ENCODE results near the gene SULT2B1.
"Not testable (repeated sequence)": the region's sequence is repeated elsewhere in the genome, so short reads cannot be mapped to it uniquely, and the experiment has no call there.

Gene SULT2B1

DNA sequence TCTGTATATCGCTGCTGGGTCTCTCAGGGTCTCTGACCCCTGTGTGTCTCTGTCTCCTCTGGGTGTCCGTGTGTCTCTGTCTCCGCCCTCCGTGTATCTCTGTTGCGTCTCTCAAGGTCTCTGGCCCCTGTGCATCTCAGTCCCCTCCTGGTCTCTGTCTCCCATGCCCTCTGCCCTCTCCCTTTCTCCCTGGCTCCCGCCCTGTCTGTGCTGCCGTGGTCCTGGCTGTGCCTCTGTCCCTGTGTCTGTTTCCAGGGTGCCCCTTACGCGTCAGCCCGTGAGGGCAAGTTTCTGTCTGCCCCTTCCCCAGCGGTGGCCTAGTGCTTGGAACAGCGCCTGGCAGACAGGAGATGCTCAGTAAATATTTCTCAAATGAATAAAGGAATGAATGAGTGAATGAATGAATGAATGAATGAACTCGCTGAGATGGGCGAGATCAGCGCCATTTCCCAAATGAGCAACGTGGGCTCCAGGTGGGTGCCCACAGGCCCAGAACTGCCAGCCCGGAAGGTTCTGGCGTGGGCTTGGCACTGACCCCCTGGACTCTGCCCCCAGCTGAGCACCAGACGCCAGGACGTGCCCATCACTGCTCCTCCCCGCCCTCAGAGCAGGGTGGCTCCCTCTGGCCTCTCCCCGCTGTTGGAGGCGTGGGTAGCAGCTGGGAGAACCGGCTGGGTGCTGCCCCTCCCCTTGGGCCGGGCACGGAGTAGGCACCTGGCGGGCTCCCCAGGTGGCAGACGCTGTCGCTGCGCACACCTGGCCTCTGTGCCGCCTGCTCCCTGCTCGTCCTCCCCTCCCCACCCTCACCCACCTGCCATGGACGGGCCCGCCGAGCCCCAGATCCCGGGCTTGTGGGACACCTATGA is at the start of gene SULT2B1:
Gene SULT2B1, plus strand, starts transcription at position 736 of the 866 bp plus-strand sequence. Its CDS starts 81 bp downstream, at position 817.
- no peak for DNase-seq (ENCODE audit: low spot score)

DNA sequence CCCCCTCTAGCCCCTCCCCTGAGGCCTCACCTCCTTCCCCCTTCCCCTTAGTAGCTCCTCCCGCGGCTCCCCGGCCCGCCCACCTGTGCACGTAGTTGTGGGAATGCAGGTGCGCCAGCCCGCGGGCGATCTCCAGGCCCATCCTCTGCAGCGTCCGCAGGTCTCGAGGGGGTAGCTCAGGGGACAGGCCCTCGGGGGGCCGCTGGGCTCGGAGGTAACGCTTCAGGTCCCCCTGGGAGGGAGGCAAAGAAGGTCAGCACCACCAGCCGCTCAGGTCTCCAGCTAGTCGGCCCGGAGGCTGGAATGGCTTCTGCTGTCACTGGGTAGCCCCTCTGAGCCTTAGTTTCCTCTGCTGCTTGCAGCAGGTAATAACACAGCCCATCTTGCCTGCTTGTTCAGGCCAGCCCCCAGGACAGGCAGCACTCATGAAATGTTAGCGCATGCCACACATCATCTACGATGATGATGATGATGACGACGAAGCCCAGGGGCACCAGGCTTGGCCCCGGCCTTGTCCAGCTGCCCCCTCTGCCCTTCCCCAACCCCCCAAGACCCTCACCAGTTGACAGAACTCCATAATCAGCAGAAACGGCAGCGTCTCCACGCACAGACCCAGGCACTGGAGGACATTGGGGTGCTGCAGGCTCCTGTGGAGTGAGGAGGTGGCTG is 49.5 kb upstream of the SULT2B1 start:
- no peak for DNase-seq (ENCODE audit: low spot score)

DNA sequence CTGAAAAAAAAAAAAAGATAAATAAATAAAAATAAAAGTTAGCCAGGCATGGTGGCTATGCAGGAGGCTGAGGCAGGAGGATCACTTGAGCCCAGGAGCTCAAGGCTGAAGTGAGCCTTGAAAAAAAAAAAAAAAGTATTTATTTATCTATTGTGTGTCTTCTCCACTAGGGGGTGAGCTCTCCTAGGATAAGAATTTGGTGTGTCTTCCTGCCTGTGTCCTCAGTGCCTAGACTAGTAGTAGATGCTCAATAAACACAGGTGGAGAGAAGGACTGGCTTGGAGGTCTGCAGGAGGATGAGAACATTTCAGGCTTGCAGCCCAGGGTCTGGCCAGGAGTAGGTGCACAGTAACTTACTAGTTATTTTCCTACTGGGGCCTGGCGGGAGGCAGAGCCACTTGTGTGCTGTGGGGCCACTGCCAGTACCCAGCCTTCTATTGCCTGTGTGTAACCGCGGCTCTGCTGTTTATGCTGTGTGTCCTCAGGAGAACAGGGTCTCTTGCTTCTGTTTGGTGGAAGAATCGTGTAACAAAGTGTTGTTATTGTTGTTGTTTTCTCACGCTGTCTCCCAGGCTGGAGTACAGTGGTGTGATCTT is 45.7 kb upstream of the SULT2B1 start:
- peak; percentile 72 for DNase-seq (ENCODE audit: low spot score)

DNA sequence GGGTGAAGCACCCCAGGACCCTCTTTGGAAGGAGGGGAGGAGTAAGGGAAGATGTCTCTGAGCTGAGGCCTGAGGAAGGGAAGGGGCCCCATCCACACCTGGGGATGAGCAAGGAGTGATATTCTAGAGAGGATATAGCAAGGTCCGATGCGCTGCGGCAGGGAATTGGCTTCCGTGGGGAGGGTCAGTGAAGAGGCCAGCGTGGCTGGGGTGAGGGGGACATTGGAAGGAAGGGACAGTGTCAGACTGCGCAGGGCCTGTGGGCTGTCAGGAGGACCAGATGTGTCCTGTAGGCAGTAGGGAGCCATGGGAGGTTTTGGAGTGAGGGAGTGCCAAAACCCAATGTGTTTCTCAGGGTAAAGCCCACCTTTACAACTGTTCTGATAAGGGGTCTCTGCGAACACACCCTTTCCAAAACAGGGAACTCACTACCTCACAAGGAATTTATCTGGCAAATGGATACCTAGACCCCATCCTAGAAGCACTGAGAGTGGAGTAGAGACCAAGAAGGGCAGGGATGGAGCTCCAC is 44.0 kb upstream of the SULT2B1 start:
- DNase-seq (ENCODE audit: low spot score), result no peak

DNA sequence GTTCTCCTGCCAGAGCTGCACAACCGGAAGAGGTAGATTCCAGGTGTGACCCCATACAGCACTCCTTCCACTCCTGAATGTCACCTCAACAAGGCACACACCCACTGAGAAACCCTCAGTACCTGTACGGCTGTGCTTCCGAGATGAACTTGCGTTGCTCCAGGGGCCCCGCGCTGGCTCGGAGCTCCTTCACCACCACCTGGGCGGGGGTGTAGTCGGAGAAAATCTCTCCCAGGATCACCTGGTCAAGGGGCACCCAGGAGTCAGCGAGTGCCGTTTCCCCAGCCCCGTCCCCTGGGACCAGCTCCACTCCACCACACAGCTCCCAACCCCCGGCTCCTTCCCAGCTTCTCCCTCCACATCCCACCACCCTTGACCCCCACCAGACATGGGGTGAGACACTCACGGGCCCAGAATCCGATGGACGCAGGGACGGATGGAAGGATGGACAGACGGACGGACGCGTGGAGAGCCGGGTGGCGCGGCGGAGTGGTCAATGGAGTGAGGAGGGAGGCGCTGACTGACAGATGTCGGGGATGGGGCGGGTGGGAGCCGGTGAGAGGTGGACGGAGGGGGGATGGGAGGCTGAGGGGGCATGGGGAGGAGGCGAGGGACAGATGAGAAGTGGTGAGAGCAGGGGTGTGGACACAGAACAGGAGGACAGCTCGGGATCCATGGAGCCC is 43.1 kb upstream of the SULT2B1 start:
- DNase-seq (ENCODE audit: low spot score), result no peak

DNA sequence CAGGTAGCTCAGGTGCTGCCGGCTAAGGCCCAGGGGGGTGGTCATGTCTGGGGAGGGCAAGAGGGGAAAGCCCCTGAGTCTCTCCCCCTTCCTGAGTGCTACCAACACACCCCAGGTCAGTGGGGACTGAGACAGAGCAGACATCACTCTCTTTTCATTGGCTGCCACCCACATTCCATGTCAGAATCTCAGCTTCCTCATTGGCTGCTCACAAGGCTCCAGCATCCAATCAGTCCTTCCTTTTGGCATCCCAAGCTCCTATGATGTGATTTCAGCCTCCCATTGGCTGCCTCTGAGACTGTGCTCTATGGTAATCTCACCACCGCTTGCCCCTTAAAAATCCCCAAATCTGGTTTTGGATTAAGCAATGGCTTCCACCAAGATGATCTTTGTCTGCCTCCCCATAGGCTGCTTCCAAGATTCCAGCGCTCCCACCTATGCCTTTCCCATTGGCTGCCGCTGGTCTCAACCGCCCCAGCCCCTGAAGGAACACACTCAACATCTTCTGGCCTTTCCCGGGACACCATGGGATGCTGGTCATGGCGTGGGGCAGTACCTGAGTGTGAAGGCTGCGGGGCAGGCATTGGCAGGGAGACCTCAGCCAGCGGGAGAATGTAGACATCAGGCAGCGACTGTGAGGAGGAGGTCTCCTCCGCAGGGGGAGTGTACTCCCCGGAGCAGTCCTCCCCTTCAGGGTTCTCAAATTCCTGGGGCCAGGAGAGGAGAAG is 42.3 kb upstream of the SULT2B1 start:
- DNase-seq (ENCODE audit: low spot score), result no peak

DNA sequence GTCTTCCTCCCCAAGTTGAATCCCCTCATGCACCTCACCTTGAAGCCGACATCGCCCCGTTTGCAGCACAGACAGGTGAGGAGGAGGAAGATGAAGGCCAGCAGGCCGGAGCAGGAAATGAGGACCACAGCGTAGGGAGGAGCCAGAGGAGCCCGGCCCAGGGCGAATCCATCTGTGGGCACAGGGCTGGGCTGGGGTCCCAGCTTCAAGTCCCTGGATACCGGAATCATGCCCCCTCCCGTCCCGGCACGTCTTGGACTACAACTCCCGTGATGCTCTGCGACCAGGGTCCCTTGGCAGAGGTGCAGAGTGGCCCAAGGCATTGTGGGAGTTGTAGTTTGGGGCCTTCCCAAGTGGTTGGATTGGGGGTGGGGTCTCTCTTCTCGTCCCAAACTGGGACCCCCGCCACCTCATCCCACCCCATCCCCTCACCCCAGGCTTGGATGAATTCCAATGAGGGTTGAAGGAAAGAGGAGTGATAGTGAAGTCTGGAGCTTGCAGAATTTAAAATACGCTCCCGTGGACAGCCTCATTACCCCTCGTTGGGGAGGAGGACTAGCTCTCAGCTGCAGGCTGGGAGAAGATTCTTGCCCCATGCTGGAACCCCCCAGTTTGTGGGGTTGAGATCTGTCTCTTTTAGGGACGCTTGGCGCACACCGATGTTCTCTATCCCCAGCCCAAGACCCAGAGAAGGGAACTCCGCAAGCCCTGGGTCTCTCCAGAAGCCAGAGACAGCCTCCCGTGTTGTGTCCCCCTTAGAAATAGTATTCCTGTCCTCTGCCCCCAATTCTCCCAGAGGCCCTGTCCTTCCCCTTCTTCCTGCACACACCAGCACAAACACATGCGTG is 41.3 kb upstream of the SULT2B1 start:
- peak; percentile 76 for DNase-seq (ENCODE audit: low spot score)

DNA sequence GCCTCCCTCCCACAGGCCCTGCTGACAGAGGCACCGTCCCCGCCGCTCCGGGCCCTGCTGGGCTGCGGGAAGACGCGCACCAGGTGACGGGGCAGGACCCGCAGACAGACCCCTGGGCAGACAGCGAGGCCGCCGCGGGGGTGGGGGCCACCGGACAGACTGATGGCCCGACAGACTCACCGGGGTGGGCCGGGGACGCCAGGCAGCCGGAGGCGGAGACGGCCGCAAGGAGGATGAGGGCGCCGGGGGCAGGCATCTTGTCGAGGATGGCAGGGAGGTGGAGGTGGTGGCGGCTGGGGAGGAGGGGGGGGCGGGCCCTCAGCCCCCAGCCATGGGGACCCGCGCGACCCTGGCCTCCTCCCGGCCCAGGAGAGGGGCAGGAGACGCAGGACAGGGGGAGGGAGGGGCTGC is 40.6 kb upstream of the SULT2B1 start:
- peak; percentile 13 for DNase-seq (ENCODE audit: low spot score)

DNA sequence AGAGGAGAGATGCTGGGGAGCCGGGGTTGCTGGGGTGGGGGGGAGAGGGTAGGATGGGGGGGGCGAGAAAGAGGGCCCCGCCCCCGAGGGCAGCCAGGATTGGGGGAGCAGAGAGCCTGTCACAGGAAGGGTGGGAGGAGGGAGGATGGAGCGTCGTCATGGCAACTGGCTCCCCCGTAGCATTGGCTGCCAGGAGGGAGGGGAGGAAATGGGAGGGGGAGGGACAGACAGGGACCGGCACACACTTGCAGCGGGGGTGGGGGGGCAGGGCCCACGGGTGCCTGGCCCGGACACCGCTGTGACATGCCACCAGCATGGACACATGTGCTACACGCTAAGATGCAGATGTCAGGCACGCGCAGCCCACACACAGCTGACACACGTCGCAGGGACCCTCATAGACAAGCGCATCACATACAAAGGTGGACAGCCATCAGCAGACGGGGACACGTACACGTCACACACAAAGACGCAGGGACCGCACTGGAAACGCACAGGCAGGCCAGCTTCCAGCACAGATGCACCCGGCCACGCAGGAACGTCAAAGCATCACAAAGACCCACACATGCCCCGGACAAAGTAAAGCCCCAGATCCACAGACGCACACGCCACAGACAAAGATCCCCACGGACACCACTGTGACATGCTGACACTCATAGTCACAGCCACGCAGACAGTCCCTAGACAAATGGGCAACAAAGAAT is 40.0 kb upstream of the SULT2B1 start, which contains the start of gene LMTK3:
Gene LMTK3, minus strand, starts transcription at position 36 of the 704 bp plus-strand sequence. CDS start 259 bp downstream, outside the sequence.
- DNase-seq (ENCODE audit: low spot score), result peak; percentile 69

DNA sequence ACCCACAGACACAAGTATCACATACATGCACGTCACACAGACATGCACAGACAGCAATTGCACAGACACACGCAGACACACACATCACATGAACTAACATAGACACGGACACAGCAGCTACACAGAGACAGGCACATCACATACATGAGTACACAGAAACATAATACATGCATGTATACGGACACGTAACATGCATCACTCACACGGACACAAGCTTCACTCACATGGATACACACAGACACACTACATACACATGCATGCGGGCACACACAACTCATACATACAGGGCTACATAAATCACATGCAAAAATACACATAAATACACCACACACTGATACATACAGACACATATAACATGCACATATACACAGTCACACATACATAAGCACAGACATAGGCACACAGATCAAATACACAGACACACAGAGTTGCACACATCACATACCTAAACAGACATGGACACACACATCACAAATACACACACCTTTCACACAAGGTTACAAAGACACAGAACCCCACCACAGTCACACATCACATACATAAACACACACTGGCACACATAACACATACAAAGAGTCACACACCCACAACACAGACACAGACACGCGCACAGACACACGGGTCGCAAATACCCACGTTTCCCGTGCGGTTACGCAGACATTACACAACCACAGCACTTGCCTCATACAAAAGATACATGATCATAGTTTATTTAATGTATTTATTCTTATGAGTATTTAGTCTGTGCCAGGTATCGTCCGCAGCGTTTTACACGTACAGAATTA is 39.3 kb upstream of the SULT2B1 start:
- DNase-seq (ENCODE audit: low spot score), result no peak

DNA sequence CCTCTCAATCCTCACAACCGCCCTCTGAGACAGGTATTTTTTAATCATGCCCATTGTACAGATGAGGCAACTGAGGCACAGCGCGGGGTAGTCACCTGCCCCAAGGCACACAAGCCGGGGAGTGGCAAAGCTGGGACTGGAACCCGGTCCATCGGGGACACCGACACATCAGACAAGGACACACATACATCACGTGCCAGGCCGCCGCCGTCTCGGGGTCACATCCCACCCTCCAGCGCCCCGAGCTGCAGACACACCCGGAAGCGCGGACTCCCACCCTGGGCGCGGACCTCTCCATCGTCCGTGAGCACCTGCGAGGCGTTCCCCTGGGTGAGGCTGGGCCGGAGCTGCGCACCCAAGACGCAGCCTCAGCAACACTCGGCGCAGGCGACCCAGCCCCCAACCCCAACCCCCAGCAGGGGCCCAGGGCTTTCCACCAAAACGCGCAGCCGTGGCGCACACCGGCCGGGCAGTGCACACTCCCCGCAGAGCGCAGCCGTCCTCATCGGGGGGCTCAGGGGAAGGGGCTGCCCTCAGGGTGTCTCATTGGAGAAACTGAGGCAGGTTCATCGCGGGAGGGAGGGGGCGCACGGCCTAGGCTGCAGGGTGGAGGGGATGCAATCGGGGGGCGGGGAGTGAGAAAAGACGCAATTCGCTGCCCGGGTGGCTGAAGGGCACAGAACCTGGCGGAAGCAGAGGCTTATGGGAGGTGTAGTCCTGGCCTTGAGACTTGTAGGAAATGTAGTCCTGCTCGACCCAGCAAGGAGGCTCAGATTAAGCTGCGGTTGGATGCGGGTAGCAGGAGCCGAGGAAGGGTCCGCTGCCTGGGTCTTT is 38.5 kb upstream of the SULT2B1 start:
- peak; percentile 84 for DNase-seq (ENCODE audit: low spot score)

DNA sequence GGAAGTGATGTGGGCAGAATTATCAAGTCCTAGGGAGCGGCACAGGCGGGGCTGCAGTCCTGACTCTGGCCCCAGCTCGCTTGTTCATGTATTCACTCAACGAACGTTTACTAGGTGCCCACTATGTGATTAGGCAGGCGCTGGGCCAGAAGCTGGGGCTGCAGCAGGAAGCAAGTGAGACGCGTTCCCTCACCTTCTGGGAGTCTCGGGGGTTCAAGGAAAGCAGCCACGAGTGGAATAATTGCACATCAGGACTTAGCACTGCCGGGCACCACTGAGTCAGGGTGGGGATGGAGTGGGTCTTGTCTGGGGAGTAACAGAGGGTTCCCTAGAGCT is 37.9 kb upstream of the SULT2B1 start:
- DNase-seq (ENCODE audit: low spot score), result no peak

DNA sequence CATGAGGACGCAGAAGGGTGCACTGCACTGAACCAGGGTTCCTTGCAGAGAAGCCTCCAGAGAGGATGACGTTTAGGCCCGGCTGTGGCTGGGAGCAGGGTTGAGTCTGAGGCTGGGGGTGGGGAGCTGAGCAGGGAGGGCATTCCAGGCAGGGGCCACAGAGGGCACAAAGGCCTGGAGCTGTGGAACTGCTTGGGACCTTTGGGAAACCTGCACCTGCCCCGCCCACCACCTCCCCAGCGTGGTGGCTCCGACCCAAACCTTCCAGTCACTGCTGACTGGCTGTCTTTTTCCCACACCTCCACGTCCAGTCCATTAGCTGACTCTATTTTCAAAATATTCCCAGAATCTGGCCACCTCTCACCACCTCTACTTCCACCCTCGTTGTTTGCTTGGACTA is 35.4 kb upstream of the SULT2B1 start:
- DNase-seq (ENCODE audit: low spot score), result no peak

DNA sequence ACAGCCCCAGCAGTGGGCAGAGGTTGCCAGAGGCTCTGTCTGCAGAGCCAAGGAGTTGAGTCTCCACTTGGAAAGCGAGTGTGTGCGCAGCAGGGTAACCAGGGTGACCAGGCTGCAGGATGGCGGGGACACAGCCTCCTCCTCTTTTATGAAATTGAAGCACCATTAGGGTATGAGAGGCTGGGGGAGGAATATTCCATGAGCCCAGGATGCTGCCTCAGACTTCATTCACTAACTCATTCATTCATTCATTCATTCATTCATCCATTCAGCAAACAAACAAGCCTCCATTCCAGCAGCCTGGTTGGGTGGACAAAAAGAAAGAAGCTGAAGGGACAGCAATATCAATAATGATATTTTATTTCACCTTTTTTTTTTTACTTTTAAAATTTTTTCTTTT is 33.8 kb upstream of the SULT2B1 start:
- DNase-seq (ENCODE audit: low spot score), result no peak

DNA sequence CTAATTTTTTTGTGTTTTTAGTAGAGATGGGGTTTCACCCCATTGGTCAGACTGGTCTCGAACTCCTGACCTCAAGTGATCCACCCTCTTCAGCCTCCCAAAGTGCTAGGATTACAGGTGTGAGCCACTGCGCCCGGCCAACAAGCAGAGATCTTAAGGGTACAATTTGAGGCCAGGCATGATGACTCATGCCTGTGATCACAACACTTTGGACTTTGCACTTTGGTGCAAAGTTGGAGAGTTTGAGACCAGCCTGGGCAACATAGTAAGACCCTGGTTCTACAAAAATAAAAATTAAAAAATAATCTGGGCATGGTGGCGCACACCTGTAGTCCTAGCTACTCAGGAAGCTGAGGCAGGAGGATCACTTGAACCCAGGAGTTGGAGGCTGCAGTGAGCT is 32.5 kb upstream of the SULT2B1 start:
- DNase-seq (ENCODE audit: low spot score), result not testable (repeated sequence)

DNA sequence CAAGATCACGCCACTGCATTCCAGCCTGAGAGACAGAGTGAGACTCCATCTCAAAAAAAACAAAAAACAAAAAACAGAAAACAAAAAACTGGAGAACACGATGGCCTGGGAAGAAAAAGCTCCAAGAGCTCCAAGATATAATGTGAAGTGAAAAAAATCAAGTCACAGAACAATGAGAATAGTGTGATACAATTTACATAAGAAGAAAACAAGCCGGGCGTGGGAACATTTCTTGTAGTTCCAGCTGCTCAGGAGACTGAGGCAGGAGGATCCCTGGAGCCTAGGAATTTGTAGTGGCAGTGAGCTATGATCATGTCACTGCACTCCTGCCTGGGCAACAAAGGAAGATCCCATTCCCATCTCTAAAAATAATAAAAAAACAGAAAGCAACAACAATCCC is 31.8 kb upstream of the SULT2B1 start:
- no peak for DNase-seq (ENCODE audit: low spot score)

DNA sequence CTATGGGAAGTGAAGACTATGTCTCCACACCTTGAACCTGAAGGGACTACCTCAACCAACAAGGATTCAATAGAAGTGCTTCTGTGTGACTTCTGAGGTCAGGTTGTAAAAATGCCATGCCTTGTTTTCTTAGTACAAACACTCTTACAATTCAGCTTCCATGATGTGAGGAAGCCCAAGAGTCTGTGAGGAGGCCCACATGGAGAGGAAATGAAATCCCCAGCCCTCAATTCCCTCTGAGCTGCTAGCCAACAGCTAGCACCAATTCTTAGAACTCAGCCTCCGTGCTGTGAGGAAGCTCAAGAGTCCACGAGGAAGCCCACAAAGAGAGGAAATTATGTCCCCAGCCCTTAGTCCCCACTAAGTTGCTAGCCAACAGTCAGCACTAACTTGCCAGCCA is 27.8 kb upstream of the SULT2B1 start:
- DNase-seq (ENCODE audit: low spot score), result no peak

DNA sequence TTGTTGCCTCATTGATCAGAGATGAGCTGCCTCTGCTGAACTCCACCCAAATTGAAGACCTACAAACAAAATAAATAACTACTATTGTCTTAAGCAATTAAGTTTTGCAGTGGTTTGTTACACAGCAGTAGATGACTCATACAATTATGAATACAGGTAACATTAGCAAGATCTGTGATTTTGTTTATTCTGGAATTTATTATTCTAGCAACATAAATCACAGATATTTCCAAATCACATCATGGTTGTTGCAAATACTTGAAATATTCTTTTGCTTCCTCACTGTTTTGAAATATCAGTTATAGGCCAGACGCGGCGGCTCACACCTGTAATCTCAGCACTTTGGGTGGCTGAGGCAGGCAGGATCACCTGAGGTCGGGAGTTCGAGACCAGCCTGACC is 27.2 kb upstream of the SULT2B1 start:
- no peak for DNase-seq (ENCODE audit: low spot score)
